KOPT-K1 (cell line): ENCODE results near the gene VAV2.

Source experiments
- H3K27ac ChIP-seq: fragments of 200-600 bp; sonication (generic); 2 replicates; pipeline ENCODE4 v1.5.1; 2016; ENCODE audit warnings: antibody characterized with exemption, mild to moderate bottlenecking, low read depth, low read length; ENCODE audit not compliant: poor library complexity, severe bottlenecking
- H3K36me3 ChIP-seq: fragments of 200-600 bp; sonication (generic); 2 replicates; pipeline ENCODE4 v1.5.1; 2017; ENCODE audit warnings: antibody characterized with exemption, mild to moderate bottlenecking, low read length, moderate library complexity; ENCODE audit not compliant: insufficient read depth
- H3K9me3 ChIP-seq: fragments of 200-600 bp; sonication (generic); 2 replicates; pipeline ENCODE4 v1.5.1; 2017; ENCODE audit warnings: antibody characterized with exemption, low read length, mild to moderate bottlenecking; ENCODE audit not compliant: insufficient read depth, poor library complexity, severe bottlenecking

Gene VAV2

DNA sequence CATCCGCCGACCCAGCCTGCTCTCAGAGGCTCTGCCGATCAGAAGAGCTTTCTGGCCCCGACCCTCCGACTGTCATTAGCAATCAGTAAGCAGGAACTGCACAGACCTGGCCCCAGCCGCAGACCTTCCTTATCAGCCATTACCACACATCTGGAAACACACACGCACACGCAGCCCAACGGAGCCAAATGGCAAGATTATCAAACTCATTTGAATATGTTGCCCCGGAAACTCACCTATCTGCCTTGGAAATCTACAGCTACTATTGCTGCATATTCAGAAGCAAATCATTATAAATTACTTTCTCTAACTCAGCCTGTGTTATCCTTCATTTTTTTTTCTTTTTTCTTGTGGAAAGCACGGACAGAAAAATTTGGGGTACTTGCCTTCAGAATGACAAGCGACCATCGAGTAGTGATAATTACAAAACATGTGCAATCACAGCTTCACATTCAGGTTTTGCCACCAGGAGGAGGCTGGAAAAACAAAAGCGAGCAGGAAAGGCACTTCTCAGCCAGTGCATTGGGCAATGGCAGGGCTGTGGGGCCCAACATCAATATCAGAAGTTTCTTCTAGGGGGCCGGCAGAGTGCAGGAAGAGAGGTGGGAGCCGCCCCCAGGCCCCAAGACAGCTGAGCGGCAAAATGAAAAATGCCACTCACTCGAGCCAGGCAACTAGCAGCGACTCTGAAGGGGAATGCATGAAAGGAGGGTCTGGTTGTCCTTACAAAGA, 122.3 kb downstream of the VAV2 start:
- Histone ChIP-seq H3K9me3 (peaks cover 13% of the 10 kb centered on the region), H3K27ac (no peak overlapping the region), H3K36me3 (no peaks in the 10 kb centered on the region)

DNA sequence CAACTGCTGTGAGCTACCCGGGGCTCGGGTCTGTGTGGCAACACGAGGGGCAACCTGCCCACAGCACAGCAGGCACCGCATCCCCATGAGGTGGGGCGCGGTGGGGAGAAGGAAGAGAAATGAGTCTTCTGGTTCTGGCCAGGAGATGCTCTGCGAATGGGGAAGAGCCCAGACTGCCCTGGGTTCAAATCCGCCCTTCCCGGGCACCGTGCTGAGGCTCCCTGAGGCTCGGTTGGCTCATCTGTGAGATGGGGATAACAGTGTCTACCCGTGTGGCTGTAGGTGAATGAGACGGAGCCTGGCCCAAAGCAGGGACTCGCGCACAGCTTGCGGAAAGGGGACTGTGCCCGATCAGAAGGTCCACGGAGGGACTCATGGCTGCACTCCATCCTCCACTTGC, 123.9 kb downstream of the VAV2 start:
- H3K27ac ChIP-seq, result no peak overlapping the region
- no peaks in the 10 kb centered on the region for H3K36me3 ChIP-seq
- H3K9me3 ChIP-seq, result peaks cover 22% of the 10 kb centered on the region

DNA sequence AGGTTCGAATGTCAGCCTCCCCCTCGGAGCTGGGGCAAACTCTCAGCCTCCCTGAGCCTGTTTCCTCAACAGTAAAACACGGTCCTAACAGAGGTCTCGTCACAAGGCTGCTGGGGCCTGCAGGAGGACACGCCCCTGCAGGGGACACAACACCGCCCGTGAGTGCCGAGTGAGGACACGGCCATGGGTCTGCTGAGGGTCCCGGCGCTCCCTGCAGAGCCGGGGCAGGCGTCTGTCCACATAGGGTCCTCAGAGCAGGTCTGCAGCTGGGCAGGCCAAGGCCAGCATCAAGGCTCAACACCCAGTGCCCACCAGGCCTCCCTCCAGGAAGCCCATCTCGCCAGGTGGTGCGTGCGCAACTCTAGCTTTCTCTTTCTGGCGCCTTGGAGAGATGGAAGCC, 125.2 kb downstream of the VAV2 start:
- H3K36me3 ChIP-seq, result no peaks in the 10 kb centered on the region
- H3K27ac ChIP-seq, result no peak overlapping the region
- H3K9me3 ChIP-seq, result peaks cover 22% of the 10 kb centered on the region

DNA sequence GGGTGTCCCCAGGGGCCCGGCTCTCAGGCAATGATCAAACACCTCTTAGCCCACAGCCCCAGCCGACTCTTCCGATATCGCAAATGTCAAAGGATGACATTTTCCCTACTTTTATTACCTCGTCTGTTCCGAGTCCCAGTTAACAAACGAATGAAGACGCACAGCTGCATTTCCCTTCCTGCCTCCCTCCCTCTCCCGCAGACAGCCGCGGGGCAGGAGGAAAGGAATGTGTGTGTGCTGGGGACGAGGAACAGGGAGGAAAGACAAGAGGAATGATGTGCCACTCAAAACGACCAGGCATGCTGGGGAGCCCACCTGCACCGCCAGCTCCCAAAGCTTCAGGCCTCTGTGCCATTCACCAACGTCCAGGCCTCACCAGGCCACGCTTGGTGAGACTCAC, 128.1 kb downstream of the VAV2 start:
- Histone ChIP-seq H3K27ac (no peak overlapping the region), H3K36me3 (no peaks in the 10 kb centered on the region), H3K9me3 (peaks cover 22% of the 10 kb centered on the region)

DNA sequence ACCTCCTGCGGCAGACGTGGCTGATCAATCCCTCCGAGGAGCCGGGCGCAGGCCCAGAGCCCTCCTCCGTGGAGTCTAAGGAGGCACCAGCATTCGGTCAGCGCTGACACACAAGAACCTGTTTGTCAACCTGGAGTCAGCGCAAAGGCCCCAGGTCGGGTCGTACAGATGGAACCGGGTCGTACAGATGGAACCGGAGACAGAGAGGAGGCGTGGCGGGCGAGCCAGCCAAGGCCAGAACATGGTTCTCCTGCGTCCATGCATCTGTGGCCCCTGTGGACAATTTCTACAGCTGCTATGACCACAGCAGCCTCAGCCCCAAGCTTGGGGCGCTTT, 128.9 kb downstream of the VAV2 start:
- Histone ChIP-seq H3K36me3 (no peaks in the 10 kb centered on the region), H3K9me3 (peaks cover 22% of the 10 kb centered on the region), H3K27ac (no peak overlapping the region)

DNA sequence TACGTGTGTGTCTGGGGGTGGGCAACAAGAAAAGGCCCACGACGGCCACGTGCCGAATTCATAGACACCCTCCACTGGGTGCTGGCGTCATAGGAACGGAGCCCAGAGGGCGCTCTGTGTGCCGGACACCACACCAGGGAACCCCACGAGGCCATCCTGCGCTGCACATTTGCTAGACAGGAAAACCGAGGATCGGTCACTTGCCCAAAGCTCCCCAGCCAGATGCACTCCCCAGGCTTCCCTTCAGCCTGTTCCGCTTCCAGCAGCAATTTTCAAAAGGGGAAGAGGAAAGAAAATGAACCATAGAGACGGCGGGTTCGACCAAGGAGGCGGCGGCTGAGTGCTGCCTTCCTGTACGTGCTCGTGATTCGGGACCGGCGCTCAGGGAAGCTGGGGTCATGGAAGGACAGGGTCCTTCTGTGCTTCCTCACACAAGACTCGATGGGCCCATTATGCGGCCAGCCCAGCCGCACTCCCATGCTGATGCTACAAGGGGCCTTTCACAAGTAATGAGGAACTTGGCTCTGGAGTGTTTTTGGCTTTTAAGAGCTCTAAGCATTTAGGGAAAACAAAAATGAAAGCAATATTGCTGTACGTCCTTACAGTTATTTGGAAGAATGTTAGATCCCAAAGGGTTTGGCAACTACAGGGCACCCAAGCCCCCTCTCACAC, 129.4 kb downstream of the VAV2 start:
- H3K36me3 ChIP-seq, result no peaks in the 10 kb centered on the region
- H3K27ac ChIP-seq, result no peak overlapping the region
- peaks cover 22% of the 10 kb centered on the region for H3K9me3 ChIP-seq

DNA sequence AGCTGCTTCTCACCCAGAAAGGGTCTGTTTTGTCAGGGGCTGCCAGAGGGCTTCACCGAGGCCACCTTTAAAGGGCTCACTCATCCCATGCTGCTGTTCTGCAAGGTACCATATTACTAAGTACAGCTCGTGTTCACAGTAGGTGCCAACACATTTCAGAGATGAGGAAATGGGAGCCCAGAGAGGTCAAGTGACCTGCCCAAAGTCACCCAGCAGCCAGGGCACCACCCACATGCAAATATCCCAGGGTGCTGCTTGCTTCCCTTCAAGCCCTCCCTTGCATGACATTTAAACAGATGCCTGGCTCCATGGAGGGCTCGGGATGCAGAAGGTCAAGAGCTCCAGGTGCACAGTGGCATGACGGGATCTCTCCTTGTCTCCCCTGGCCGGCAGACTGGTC, 130.4 kb downstream of the VAV2 start:
- Histone ChIP-seq H3K9me3 (peaks cover 22% of the 10 kb centered on the region), H3K36me3 (no peaks in the 10 kb centered on the region), H3K27ac (no peak overlapping the region)

DNA sequence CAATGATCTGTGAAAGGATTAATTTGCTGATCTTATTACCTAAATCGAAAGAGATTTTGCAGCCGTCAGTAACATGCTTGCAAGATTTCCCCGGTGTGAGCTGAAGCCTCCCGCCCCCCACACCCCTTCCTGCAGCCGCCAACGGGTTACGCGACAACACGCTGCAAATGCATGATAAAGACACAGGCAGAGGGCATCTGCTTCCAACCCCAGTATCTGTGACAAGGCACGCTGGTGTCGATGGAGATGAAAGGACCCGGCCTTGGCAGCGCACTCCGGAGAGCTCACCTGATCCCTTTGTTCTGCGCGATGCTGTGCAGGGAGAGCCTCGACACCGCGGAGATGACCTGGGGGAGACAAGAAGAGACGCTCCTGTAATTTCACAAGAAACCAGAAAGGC, 131.0 kb downstream of the VAV2 start:
- Histone ChIP-seq H3K9me3 (peaks cover 21% of the 10 kb centered on the region), H3K36me3 (no peaks in the 10 kb centered on the region), H3K27ac (no peak overlapping the region)

DNA sequence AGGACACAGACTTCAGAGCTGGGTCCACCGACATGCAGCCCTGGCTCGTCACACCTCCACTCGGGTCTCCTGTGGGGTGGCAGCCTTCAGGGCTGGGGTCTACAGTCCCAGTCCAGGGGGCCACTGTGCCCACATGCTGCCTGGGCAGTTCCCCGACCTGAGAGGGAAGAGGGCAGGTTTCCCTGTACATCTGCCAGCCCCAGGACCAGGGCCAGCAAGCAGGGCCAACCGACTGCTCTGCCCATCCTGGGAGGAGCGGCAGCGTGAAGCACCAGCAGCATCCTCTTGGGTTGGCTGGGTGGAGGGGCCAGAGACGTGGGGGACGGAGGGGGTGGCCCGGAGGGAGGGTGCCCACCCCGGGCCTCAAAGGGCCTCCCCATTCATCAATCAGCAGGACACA, 133.4 kb downstream of the VAV2 start:
- Histone ChIP-seq H3K36me3 (no peaks in the 10 kb centered on the region), H3K27ac (no peak overlapping the region), H3K9me3 (no peaks in the 10 kb centered on the region)

DNA sequence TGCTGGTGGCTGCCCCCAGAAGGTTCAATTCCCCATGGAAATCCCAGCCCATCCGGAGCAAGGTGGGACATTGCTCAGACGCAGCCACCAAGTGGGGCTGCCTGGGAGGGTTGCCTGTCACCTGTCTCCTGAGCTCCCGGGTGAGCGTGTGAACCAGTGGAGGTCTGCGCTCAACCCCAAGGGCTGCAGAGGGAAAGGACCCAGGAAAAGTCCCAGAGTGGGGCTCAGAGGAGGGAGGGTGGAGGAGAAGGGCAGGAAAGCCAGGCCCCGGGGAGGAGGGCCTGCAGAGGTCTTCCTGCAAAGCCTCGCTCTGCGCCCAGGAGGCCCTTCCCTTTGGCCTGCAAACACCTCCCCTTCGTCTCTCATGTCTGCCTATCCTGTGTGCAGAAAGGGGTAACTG, 134.5 kb downstream of the VAV2 start:
- Histone ChIP-seq H3K27ac (no peak overlapping the region), H3K36me3 (no peaks in the 10 kb centered on the region), H3K9me3 (no peaks in the 10 kb centered on the region)

DNA sequence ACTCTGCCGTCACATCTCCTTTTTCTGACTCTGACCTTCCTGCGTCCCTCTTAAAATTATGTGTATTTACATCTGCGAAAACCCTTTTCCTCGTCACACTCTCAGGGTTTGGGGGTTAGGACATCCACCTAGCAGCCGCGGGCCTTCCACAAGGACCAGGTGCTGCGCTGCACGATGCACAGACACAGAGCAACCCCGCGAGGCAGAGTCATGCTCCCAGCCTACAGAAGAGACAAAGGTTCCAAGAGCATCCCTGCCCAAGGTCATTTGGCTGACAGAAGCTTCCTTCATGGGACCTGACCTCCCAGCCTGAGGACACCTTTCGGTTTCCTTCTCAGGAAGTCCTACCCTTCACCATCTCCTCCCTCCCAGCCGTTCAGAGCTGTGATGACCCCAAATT, 135.3 kb downstream of the VAV2 start:
- Histone ChIP-seq H3K27ac (no peak overlapping the region), H3K36me3 (no peaks in the 10 kb centered on the region), H3K9me3 (no peaks in the 10 kb centered on the region)

DNA sequence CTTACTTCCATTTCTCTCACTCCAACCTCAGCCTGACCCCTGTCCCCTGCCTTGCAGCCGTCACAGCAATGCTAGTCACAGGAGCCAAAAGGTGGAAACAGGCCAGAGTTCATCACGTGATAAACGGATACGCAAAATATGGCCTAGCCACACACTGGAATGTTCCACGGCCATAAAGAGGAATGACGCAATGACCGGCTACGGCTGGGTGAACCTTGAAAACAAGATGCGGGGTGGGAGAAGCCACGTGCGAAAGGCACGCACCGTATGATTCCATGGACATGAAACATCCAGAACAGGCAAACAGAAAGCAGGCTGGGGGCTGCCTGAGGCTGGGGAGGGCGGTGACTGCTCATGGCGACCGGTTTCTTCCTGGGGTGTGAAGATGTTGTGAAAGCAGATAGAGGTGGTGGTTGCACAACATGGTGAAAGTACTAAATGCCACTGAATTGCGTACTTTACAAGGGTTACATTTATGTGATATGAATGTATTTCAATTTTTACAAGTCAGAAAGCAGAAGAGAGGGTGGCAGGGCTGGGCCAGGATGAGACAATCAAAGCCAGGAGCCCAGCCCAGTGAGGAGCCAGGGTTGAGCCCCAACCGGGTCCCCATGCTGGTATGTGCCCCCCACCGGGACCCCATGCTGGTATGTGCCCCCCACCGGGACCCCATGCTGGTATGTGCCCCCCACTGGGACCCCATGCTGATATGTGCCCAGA, 136.2 kb downstream of the VAV2 start:
- Histone ChIP-seq H3K27ac (no peak overlapping the region), H3K9me3 (no peaks in the 10 kb centered on the region), H3K36me3 (no peaks in the 10 kb centered on the region)

DNA sequence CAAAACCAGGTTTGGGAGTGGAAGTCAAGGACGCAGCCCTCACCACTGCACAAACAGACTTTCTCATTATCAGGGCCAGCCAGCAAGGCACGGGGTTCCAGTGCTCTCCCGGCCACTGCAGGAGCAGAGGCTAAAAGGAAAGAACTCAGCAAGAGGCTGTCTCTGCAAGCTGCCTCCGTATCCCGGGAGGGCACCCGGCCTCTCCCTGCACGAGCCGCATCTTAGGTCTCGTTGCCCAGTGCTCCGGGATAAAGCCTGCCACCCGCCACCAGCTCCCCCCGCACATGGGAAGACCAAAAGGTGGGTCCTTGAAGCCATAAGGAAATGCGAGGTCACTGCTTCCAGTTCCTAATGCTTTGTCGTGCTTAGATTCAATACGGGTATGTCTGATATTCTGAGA, 136.8 kb downstream of the VAV2 start:
- Histone ChIP-seq H3K36me3 (no peaks in the 10 kb centered on the region), H3K27ac (no peak overlapping the region), H3K9me3 (no peaks in the 10 kb centered on the region)

DNA sequence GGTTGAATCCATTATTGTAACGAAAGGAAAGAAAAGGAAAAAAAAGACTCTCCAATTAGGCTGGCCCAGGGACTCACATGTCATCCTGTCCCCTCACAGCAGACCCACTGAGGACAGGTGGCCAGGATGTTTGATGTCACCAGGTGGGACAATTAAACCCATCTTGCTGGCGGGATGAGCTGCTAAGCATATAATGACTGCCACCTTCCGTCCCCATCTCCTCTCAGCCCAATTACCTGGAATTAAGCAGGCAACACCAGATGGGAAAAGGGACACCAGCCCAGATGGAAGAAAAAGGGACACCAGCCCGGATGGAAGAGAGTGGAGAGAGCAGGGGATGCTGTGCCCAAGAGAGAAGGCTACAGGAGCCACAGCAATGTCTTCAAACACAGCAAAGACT, 137.4 kb downstream of the VAV2 start:
- Histone ChIP-seq H3K36me3 (no peaks in the 10 kb centered on the region), H3K9me3 (no peaks in the 10 kb centered on the region), H3K27ac (no peak overlapping the region)

DNA sequence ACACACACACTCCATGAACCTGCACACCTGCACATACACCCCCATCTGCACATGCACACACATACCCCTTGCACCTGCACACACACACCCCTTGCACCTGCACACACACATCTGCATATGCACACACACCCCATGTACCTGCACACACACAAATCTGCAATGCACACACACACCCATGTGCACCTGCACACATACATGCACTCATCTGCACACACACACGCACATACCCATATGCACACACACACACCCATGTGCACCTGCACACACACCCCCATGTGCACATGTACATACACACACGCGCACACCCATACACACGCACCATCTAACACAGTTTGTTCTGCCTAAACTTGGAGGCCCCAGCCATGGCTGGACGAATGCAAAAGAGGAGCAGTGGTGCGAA, 138.1 kb downstream of the VAV2 start:
- no peak overlapping the region for H3K27ac ChIP-seq
- H3K36me3 ChIP-seq, result no peaks in the 10 kb centered on the region
- H3K9me3 ChIP-seq, result no peaks in the 10 kb centered on the region

DNA sequence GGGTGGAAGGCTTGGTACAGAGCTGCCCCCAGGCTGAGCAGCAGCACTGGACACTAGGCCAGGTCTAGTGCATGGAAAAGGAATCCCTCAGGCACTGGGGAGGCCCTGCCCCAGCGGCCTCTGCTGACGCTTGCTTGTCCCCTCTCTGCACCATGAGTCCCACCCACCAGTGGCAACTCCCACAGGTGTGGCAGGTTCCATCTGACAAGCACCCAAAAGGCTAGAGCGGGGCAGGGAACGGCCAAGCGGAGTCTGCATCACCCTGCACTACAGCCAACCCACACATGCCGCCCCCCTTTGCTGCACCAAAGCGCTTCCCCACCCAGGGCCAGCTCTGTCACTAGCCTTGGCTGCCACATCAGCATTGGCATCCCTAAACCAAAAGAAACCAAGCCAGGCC, 138.8 kb downstream of the VAV2 start:
- Histone ChIP-seq H3K9me3 (no peaks in the 10 kb centered on the region), H3K36me3 (no peaks in the 10 kb centered on the region), H3K27ac (no peak overlapping the region)
